ENCODE results near the gene OPN1MW.
"Not testable (repeated sequence)": the region's sequence is repeated elsewhere in the genome, so short reads cannot be mapped to it uniquely, and the experiment has no call there.

Gene OPN1MW

DNA sequence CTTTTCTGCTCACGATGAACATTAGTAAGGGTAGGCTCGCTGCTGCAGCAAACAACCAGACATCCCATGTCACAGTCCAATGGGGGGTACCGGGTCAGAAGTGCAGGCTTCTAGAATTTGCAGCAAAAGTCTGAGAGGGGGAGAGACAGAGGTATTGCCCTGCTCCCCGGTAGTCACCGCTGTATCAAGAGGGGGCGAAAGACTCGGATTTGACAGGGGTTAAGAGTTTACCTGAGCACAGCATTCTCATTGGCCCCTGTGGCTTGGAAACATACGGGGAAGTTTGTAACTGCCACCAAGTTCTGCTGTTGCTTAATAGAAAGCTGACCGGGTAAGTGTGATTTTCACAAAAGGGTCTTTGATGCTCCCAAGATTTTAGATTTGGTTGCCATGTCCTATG, 28.7 kb downstream of the OPN1MW start:
- DNase-seq: not testable (repeated sequence)

DNA sequence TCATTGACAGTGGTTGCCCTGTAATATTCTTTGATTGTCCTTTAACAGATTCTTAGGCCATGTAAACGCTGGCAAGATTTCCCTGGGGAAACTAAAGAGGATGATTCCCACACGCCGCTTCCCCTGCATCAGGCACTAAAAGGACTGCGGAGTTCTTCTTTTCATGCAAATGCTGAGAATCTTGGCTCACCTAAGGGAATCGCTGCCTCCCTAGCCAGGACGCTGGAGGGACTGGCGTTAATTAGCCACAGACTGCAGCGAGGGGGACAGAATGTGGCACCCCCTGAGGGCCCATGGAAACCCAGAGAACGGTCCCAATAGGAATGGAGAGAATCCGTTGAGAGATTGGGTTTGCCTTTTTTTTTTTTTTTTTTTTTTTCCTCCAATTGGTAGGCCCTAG, 29.1 kb downstream of the OPN1MW start:
- not testable (repeated sequence) for DNase-seq

DNA sequence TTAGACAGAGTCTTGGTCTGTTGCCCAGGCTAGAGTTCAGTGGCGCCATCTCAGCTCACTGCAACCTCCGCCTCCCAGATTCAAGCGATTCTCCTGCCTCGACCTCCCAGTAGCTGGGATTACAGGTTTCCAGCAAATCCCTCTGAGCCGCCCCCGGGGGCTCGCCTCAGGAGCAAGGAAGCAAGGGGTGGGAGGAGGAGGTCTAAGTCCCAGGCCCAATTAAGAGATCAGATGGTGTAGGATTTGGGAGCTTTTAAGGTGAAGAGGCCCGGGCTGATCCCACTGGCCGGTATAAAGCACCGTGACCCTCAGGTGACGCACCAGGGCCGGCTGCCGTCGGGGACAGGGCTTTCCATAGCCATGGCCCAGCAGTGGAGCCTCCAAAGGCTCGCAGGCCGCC, 37.1 kb downstream of the OPN1MW start, which contains the start of gene OPN1MW2:
TSS of gene OPN1MW2 (plus strand) at position 301 of the 400 bp plus-strand sequence. CDS start at position 361, 60 bp downstream.
- DNase-seq: not testable (repeated sequence)

DNA sequence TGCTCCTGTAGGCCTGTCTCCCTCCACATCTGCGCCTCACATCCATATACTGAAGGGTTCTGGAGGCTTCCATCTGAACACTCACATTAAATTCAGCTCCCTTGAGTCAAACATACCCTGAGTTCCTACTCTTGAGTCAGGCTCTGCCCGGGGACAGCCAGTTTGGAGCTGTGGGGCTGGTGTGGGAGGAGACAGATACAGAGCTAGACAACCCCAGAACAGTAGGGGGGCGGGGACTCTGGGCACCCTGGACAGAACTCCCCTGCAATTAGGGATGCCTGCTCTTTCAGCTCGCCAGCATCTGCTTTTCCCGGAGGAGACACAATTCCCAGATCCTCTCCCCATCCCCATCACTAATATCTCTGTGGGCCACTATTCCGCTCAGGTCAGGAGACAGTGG, 42.9 kb downstream of the OPN1MW start:
- DNase-seq: not testable (repeated sequence)

DNA sequence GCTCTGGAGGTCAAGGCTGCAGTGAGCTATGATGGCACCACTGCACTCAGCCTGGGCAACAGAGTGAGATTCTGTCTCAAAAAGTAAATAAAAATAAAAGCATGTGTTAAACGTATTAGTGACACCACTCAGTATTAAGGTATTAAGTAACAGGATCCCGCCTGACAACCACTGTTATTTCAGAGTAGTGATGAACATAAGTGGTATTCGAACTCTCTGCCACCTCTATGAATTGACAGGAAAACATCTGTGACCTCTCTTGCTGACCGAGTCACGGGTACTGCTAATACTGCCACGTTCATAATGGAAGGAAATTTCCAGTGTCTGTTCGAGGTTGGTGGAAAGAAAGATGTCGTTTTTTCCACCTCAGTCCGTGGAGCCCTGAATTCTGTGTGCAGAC, 44.3 kb downstream of the OPN1MW start:
- DNase-seq: not testable (repeated sequence)

DNA sequence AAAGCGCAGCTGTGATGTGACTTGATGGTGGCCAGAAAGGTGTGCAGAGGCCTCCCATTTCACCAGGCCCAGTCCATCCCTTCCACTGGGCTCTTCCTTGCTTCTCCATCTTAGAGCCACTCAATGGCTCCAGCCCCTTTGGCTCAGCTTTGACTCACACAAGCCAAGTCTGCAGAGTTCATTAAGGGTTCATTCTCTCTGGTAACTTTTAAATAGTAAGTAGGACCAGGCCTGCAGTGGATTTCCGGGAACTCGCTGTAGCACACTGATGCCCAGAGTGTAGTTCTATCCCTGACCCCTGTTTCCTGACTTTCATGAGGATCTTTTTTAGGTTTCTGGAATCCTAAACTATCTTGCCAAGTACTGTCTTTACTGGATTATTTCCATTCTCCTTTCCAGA, 49.0 kb downstream of the OPN1MW start:
- DNase-seq: not testable (repeated sequence)

DNA sequence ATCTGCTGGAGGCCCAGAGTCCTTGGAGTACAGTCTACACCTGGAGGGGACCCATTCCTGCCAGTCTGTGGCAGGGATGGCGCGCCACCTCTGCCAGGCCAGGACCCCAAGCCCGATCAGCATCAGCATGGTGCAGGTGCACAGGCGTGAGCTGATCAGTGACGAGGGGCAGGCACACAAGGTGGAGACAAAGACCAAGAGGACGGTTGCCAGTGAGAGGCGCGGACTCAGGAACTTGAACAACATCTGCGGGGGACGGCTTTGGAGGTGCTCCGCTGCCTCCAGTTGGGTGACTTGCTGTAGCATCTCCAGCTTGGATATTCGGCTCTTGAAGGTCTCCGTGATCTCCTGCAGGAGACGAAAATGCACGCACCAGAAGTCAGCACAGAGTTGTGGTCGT, 51.2 kb downstream of the OPN1MW start:
- not testable (repeated sequence) for DNase-seq

DNA sequence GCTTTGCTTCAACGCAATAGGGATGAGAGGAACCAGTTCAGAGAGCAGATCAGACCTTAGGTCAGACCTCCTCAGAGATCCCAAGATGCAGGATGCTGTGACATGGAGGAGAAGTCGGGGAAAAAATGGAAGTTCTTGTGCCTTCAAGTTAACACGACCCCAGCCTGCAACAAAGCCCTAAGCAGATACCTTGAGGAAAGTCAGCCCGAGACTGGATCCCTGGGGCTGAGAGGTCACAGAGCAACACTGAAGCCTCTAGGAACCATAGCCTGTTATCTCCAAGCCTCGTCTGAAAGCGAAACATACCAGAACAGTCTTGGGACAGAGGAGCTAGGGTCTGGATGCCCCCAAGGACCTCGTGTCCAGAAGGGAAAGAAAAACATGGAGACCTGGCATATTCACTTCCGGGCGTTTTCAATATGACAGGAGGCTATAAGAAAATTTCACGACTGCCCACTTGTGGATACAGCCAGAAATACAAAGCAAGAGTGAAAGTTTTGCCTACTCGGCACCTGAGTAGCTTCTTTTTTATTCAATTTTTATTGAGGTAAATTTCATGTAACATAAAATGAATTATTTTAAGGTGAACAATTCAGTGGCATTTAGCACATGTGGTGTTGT, 56.7 kb downstream of the OPN1MW start:
- not testable (repeated sequence) for DNase-seq

DNA sequence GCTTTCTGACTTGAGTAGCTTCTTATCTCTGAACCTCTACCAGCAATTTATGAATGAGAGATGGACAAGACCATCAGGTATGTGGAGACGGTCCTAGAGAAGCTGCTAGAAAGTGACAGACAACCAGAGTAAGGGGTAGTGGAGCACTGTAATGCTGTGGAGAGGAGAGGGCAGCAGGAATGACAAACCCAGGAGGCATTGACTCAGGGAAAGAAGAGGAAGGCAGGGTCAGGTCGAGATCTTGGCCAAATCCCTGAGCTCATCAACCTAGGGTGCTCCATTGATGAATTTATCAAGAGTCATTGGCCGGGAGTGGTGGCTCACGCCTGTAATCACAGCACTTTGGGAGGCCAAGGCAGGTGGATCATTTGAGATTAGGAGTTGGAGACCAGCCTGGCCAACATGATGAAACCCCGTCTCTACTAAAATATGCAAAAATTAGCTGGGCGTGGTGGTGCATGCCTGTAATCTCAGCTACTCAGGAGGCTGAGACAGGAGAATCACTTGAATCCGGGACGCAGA, 57.6 kb downstream of the OPN1MW start:
- not testable (repeated sequence) for DNase-seq
